ENCODE measurements around the gene CD109.

The CD109 gene

DNA sequence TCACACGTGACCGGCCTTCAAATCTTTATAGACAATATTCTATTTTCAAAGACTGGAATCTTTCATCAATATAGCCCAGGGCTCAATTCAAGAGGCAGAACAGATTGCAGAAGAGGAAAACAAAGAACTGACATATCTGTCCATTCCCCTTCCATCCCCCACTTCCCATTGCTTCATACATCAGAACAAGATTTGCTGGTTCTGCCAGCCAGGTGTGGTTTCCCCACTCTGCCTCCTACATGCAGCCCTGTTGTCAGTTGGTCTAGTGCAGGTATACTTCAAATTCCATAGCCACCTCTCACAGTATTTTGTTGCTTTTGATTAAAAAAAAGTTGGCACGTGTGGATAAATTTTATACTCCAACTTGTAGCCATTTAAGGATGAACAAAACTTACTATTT lies 174.9 kb downstream of the CD109 start:
- no peak for DNase-seq

DNA sequence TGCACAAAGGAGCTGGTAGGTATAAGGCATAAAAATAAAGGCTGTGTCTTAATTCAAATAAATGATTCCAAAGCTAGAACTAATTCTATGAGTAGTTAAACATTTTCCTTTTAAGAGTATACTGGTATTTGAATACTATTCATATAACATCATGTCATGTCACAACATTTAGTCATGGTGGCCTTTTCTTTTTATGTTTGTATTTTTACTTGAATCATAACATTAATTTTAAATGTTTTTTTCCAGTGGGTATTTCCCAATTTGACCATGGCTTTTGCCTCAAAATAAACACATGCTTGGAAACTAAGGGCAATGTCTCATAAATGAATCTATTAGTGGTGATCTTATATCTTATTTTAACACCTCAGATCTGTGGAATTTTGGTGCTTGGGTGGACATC lies 177.1 kb downstream of the CD109 start:
- no peak for DNase-seq
